ENCODE results near the gene PKDREJ.

DNA sequence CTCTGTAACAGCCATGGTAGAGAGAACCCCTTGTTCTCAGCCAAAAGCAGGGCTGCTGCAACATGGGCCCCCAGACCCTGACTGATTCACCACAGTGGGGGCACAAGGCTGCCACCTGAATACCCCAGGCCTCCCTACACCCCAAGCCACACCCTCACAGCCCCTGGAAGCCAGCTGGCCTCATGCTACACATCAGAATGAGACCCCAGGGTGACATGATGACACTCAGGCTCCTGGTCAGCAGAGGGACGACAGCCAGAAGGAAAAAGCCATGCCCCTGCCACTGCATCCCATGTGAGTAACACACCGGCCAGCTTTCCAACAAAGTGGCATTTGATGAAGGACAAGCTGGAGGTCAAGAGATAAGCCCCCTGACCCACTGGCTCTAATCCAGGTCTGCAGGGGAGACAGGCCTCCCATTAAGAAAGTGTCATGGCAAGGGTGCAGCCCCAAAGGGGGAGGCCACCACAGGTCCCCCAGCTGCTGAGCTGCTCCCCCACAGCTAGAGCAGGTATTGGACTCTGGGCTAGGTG, 15.6 kb downstream of the PKDREJ start:
- TF ChIP-seq TAF1 (IDR thresholded peaks at IDR 0.05; ENCODE audit: borderline replicate concordance, low read depth, low read length) (no peak), JUND (IDR thresholded peaks at IDR 0.05) (no peak), SMC3 (IDR thresholded peaks at IDR 0.05; ENCODE audit: low read depth, low read length) (no peak)
